Activated CD4-positive, alpha-beta T cell treated with anti-CD3 and anti-CD28 coated beads, Interleukin-2, amount 10 ng/mL, durations not matched to agents 7 days and 5 days (primary cell): Measurements from ENCODE around the gene NKPD1. TPM values are rescaled to one million over a fixed set of nuclear protein-coding genes. Genes with fewer than 3 reads are reported as not detected.

ENCODE experiments used
- CTCF ChIA-PET: fragments of 350-600 bp; sonication (Branson Sonifier 250); formaldehyde crosslinking; loops from one replicate; lab custom pipeline; 2021; ENCODE audit warnings: antibody characterized with exemption; lab: Charles Lee
- POLR2A ChIA-PET: fragments of 350-600 bp; sonication (Branson Sonifier 250); formaldehyde crosslinking; loops from one replicate; lab custom pipeline; 2021; ENCODE audit warnings: antibody characterized with exemption; lab: Charles Lee
- DNase-seq: peaks from one replicate; pipeline ENCODE4 v3.0.0-alpha.2; 2020
- H3K27ac Mint-ChIP-seq: one replicate; pipeline ENCODE4 v1.8.0; 2021; ENCODE audit warnings: mild to moderate bottlenecking, moderate library complexity, mixed read lengths
- H3K27me3 Mint-ChIP-seq: one replicate; pipeline ENCODE4 v1.8.0; 2021; ENCODE audit warnings: mixed read lengths
- H3K36me3 Mint-ChIP-seq: one replicate; pipeline ENCODE4 v1.8.0; 2021; ENCODE audit warnings: low read depth, mixed read lengths
- H3K4me1 Mint-ChIP-seq: one replicate; pipeline ENCODE4 v1.8.0; 2021; ENCODE audit warnings: mixed read lengths
- H3K4me3 Mint-ChIP-seq: one replicate; pipeline ENCODE4 v1.8.0; 2021; ENCODE audit warnings: mild to moderate bottlenecking, moderate library complexity, mixed read lengths
- H3K9me3 Mint-ChIP-seq: one replicate; pipeline ENCODE4 v1.8.0; 2021; ENCODE audit warnings: mixed read lengths
- total RNA-seq, 2 experiments: library from RNA; stranded (reverse); gene quantifications; one replicate each; pipeline ENCODE4 v1.2.3, GENCODE V29; 2021

NKPD1 gene, protein sequence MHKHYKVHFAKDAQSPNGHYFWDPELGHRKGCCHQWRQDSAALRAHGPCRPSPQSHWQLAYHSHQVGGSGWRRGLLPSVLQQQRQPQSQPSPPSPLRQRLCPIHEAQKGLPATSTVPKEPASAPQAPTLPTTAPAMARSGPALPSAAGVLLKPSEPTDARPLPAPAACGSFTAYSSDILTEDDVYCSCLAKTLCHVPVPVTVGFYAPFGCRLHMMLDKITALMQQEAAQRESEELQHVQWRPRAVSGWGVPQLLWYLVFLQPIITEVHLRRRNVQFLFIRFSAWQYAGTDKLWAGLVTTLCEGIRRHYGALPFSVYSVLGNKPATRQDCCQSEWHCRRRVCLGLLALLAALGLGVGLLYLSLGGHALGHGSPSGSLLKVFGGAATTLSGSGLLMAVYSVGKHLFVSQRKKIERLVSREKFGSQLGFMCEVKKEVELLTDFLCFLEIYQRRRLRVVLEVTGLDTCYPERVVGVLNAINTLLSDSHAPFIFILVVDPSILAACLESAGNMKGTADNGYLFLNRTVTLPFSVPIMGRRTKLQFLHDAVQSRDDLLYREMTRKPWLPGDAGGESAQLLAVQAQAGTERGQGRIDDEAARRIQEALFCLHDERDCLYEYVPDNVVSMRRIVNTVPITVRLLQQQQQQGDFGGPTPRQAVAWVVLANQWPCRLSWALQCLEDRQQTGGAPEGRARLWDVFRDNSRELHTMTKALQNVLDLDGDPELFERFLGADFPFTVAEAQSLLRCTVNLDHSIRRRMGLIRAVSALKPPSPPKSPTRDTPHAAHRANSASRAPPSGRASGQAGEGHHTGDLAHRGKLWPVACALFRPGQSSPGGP
- total RNA-seq: under 1 TPM in 1 of 2 experiments, not detected in 1; 0.17 TPM

DNA sequence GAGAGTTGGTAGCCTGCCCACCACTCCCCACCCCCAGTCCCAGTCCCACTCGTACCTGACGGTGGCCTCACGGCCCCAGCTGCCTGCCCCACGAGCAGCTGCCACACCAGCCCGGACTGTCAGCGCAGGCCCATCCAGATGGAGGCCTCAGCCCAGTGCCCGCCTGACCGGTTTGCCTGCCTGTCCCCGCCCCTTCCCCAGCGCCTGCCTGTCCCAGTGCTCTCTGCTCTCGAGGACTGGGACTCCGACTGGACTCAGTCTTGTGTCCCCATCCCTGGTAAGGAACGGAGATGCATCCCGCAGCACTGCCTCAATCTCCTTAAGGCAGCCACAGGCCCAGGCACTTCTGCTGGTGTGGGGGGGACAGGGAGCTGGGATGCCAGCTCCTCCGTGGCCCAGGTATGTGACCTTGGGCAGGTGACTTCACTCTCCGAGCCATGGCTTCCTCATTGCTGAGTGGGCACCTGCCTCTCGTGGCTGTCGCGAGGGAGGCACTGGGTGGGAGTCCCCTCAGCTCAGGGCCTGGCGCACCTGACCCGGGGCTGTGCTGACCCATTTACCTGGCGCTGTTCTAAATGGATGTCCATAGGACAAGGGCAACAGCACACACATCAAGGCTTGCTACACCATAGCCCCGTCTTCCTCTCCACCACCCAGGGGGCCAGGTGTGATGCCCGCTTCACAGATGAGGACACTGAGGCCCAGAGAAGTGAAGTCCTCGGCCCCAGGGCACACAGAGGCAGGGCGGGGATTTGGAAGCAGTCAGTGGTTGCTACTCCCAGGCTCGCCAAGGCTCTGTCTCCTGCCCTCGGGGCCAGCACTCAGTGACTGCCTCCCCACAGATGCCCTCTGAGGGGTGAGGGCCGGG is at the start of gene NKPD1:
TSS of gene NKPD1 (minus strand) at position 113 of the 868 bp plus-strand sequence. CDS start 832 bp downstream, outside the sequence.
- DNase-seq: no peak
- no peaks in the 10 kb centered on the region for H3K36me3 Mint-ChIP-seq
- CTCF ChIA-PET: no interaction called here
- no peak within 1 kb of the TSS for H3K4me3 Mint-ChIP-seq
- no peaks in the 10 kb centered on the region for H3K9me3 Mint-ChIP-seq
- POLR2A ChIA-PET: no interaction called here
- peaks cover 14% of the 10 kb centered on the region for H3K27me3 Mint-ChIP-seq
- H3K4me1 Mint-ChIP-seq: peaks cover 16% of the 10 kb centered on the region
- peak within 1 kb of the TSS; percentile 25 for H3K27ac Mint-ChIP-seq

GRCh38 chr19:45206328-45206727 is 45.5 kb upstream of the NKPD1 start:
- Mint-ChIP-seq H3K27me3 (peaks cover 5% of the 10 kb centered on the region), H3K4me3 (no peak overlapping the region), H3K4me1 (peaks cover 4% of the 10 kb centered on the region), H3K9me3 (no peaks in the 10 kb centered on the region), H3K27ac (no peak overlapping the region), H3K36me3 (no peaks in the 10 kb centered on the region)
- ChIA-PET POLR2A (no interaction called here), CTCF (no interaction called here)
- DNase-seq: no peak

GRCh38 chr19:45205810-45206209 is 45.0 kb upstream of the NKPD1 start:
- H3K36me3 Mint-ChIP-seq: no peaks in the 10 kb centered on the region
- no peaks in the 10 kb centered on the region for H3K9me3 Mint-ChIP-seq
- DNase-seq: no peak
- CTCF ChIA-PET: no interaction called here
- H3K4me3 Mint-ChIP-seq: no peak overlapping the region
- no peak overlapping the region for H3K27ac Mint-ChIP-seq
- H3K27me3 Mint-ChIP-seq: peaks cover 2% of the 10 kb centered on the region
- POLR2A ChIA-PET: no interaction called here
- peaks cover 4% of the 10 kb centered on the region for H3K4me1 Mint-ChIP-seq

- no peak for DNase-seq
- ChIA-PET CTCF (no interaction called here), POLR2A (no interaction called here)
- H3K27me3 Mint-ChIP-seq: no peaks in the 10 kb centered on the region
- no peaks in the 10 kb centered on the region for H3K4me1 Mint-ChIP-seq
- no peaks in the 10 kb centered on the region for H3K36me3 Mint-ChIP-seq
- no peaks in the 10 kb centered on the region for H3K9me3 Mint-ChIP-seq
- no peak overlapping the region for H3K27ac Mint-ChIP-seq
- no peak overlapping the region for H3K4me3 Mint-ChIP-seq
Observed at GRCh38 chr19:45202637-45203036, 41.9 kb upstream of the NKPD1 start.

- H3K27ac Mint-ChIP-seq: no peak overlapping the region
- H3K36me3 Mint-ChIP-seq: no peaks in the 10 kb centered on the region
- no peak for DNase-seq
- no peaks in the 10 kb centered on the region for H3K27me3 Mint-ChIP-seq
- no peak overlapping the region for H3K4me3 Mint-ChIP-seq
- ChIA-PET POLR2A (no interaction called here), CTCF (interaction anchor here (1.0 kb wide), 1 partner anchor 215 kb away, joined by 4 read pairs; no protein-coding TSS in a partner anchor)
- no peaks in the 10 kb centered on the region for H3K4me1 Mint-ChIP-seq
- H3K9me3 Mint-ChIP-seq: no peaks in the 10 kb centered on the region
Observed at GRCh38 chr19:45200568-45200967, 39.8 kb upstream of the NKPD1 start.

GRCh38 chr19:45195764-45196163 is 35.0 kb upstream of the NKPD1 start:
- POLR2A ChIA-PET: no interaction called here

DNA sequence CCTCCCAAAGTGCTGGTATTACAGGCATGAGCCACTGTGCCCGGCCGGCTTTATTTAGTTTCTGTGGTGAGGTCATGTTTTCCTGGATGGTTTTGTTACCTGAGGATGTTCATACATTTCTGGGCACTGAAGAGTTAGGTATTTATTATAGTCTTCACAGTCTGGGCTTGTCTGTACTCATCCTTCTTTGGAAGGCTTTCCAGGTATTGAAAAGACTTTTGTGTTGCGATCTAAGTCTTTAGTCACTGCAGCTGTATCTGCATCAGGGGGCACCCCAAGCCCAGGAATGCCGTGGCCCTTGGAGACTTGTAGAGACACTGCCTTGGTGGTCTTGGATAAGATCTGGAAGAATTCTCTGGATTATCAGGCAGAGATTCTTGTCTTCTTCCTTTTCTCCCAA is 30.6 kb upstream of the NKPD1 start:
- H3K9me3 Mint-ChIP-seq: no peaks in the 10 kb centered on the region
- CTCF ChIA-PET: no interaction called here
- H3K27ac Mint-ChIP-seq: peak overlapping the region; percentile 1
- H3K4me3 Mint-ChIP-seq: no peak overlapping the region
- no peaks in the 10 kb centered on the region for H3K27me3 Mint-ChIP-seq
- POLR2A ChIA-PET: no interaction called here
- no peaks in the 10 kb centered on the region for H3K36me3 Mint-ChIP-seq
- peaks cover 5% of the 10 kb centered on the region for H3K4me1 Mint-ChIP-seq
- no peak for DNase-seq

More at GRCh38 chr19:45195764-45196163, 35.0 kb upstream of the NKPD1 start:
- Mint-ChIP-seq H3K4me3 (no peak overlapping the region), H3K27ac (no peak overlapping the region), H3K36me3 (no peaks in the 10 kb centered on the region), H3K4me1 (no peaks in the 10 kb centered on the region), H3K9me3 (no peaks in the 10 kb centered on the region), H3K27me3 (no peaks in the 10 kb centered on the region)
- no peak for DNase-seq
- CTCF ChIA-PET: no interaction called here

- no peaks in the 10 kb centered on the region for H3K36me3 Mint-ChIP-seq
- peaks cover 6% of the 10 kb centered on the region for H3K4me1 Mint-ChIP-seq
- H3K4me3 Mint-ChIP-seq: no peak overlapping the region
- DNase-seq: no peak
- POLR2A ChIA-PET: interaction anchor here (0.6 kb wide), 1 partner anchor 498 kb away, joined by 3 read pairs; no protein-coding TSS in a partner anchor
- no peaks in the 10 kb centered on the region for H3K27me3 Mint-ChIP-seq
- no peaks in the 10 kb centered on the region for H3K9me3 Mint-ChIP-seq
- H3K27ac Mint-ChIP-seq: no peak overlapping the region
- CTCF ChIA-PET: no interaction called here
Observed at GRCh38 chr19:45189971-45190370, 29.2 kb upstream of the NKPD1 start.

- peaks cover 12% of the 10 kb centered on the region for H3K4me1 Mint-ChIP-seq
- H3K27me3 Mint-ChIP-seq: no peaks in the 10 kb centered on the region
- ChIA-PET POLR2A (no interaction called here), CTCF (interaction anchor here (1.2 to 1.3 kb wide), 2 partner anchors 12 to 148 kb away, joined by 4 read pairs; partner anchors contain the start of gene CLASRP)
- no peaks in the 10 kb centered on the region for H3K36me3 Mint-ChIP-seq
- no peak overlapping the region for H3K4me3 Mint-ChIP-seq
- no peaks in the 10 kb centered on the region for H3K9me3 Mint-ChIP-seq
- H3K27ac Mint-ChIP-seq: no peak overlapping the region
- peak; percentile 50 for DNase-seq
Observed at GRCh38 chr19:45187421-45188100, 26.8 kb upstream of the NKPD1 start.

GRCh38 chr19:45186509-45187334 is 25.9 kb upstream of the NKPD1 start:
- H3K36me3 Mint-ChIP-seq: peaks cover 1% of the 10 kb centered on the region
- no peak overlapping the region for H3K4me3 Mint-ChIP-seq
- no peak for DNase-seq
- no peaks in the 10 kb centered on the region for H3K27me3 Mint-ChIP-seq
- no peaks in the 10 kb centered on the region for H3K9me3 Mint-ChIP-seq
- POLR2A ChIA-PET: no interaction called here
- CTCF ChIA-PET: interaction anchor here (0.5 to 1.3 kb wide), 4 partner anchors 11 to 494 kb away, joined by 3 to 4 read pairs (median 4); partner anchors contain the start of gene CLASRP
- H3K4me1 Mint-ChIP-seq: peaks cover 14% of the 10 kb centered on the region
- no peak overlapping the region for H3K27ac Mint-ChIP-seq

DNA sequence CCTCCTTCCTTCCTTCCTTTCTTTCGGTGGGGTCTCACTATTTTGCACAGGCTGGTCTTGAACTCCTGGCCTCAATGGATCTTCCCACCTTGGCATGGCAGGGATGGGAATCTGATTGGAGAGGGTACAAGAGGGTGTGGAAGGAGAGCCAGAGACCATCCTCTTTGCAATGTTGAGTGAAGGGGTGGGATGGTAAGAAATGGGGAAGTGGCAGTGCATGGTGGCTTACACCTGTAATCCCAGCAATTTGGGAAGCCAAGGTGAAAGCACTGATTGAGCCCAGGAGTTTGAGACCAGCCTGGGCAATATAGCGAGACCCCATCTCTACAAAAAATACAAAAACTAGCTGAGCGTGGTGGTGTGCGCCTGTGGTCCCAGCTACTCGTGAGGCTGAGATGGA is 23.3 kb upstream of the NKPD1 start:
- DNase-seq: no peak
- H3K4me3 Mint-ChIP-seq: no peak overlapping the region
- H3K27ac Mint-ChIP-seq: no peak overlapping the region
- ChIA-PET CTCF (no interaction called here), POLR2A (no interaction called here)
- H3K9me3 Mint-ChIP-seq: no peaks in the 10 kb centered on the region
- no peaks in the 10 kb centered on the region for H3K27me3 Mint-ChIP-seq
- H3K4me1 Mint-ChIP-seq: peaks cover 32% of the 10 kb centered on the region
- peaks cover 11% of the 10 kb centered on the region for H3K36me3 Mint-ChIP-seq
